Measurements from ENCODE around the gene BAZ1A. TPM values are rescaled to one million over a fixed set of nuclear protein-coding genes. Genes with fewer than 3 reads are reported as not detected.

BAZ1A gene
- polyA plus RNA-seq, 1 donor from 2014 or later: 20.6 TPM

- no peaks in the 10 kb centered on the region for H3K9me3 Mint-ChIP-seq
- H3K36me3 Mint-ChIP-seq: peaks cover 3% of the 10 kb centered on the region
- H3K4me1 Mint-ChIP-seq: peaks cover 26 to 29% (median 26%) of the 10 kb centered on the region in 3 donors
- H3K4me3 Mint-ChIP-seq: peak overlapping the region in 1 of 4 donors; percentile 67
- no peaks in the 10 kb centered on the region for H3K27me3 Mint-ChIP-seq
- H3K27ac Mint-ChIP-seq: no peak overlapping the region
These were observed 164.0 kb downstream of the BAZ1A start for GRCh38 chr14:34711169-34711568.

GRCh38 chr14:34710744-34711143 is 164.4 kb downstream of the BAZ1A start:
- Mint-ChIP-seq H3K27ac (no peak overlapping the region), H3K27me3 (no peaks in the 10 kb centered on the region), H3K4me3 (no peak overlapping the region), H3K36me3 (peaks cover 3% of the 10 kb centered on the region), H3K9me3 (no peaks in the 10 kb centered on the region), H3K4me1 (peaks cover 23 to 29% (median 26%) of the 10 kb centered on the region in 3 donors)

DNA sequence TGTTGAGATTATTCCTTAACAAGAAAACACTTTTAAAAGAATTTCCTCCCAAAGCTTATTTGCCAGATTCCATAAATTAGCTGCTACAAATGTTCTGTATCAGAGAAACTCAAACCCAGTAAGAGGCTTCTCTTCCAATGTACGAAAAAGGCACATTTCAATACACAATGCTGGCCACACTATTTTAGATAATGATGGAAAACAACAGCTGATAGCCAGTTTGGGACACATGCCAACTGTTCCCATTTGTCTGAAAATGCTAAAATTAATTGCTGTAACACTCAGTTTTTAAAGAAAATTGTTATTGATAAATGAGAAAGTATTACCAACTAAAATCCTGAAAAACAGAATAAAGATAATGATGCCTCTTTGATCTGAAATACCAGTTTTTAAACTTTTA is 165.2 kb downstream of the BAZ1A start:
- Mint-ChIP-seq H3K27ac (no peak overlapping the region), H3K27me3 (no peaks in the 10 kb centered on the region), H3K4me1 (peaks cover 21 to 26% (median 22%) of the 10 kb centered on the region in 3 donors), H3K9me3 (no peaks in the 10 kb centered on the region), H3K36me3 (peaks cover 3% of the 10 kb centered on the region), H3K4me3 (no peak overlapping the region)

GRCh38 chr14:34707722-34708121 is 167.4 kb downstream of the BAZ1A start:
- Mint-ChIP-seq H3K9me3 (no peaks in the 10 kb centered on the region), H3K27me3 (no peaks in the 10 kb centered on the region), H3K4me3 (no peak overlapping the region), H3K27ac (no peak overlapping the region), H3K4me1 (peaks cover 11 to 15% (median 12%) of the 10 kb centered on the region in 3 donors), H3K36me3 (no peaks in the 10 kb centered on the region)

Other genes starting within 250 kb of the BAZ1A start
- 122 TPM for gene SNX6, start 245.2 kb downstream of the BAZ1A start, polyA plus RNA-seq
- gene CFL2, start 160.8 kb downstream of the BAZ1A start, polyA plus RNA-seq: 9.3 TPM
- gene SRP54, start 107.6 kb upstream of the BAZ1A start, polyA plus RNA-seq: 35.1 TPM
- gene FAM177A1, start 170.9 kb upstream of the BAZ1A start, polyA plus RNA-seq: 41.1 TPM
- 47.1 TPM for gene PPP2R3C, start 246.6 kb upstream of the BAZ1A start, polyA plus RNA-seq
- gene PRORP, start 247.2 kb upstream of the BAZ1A start, polyA plus RNA-seq: 31.5 TPM